Fibroblast of lung (primary cell): ENCODE data around the gene ERCC1.

ENCODE experiments used
- CTCF ChIP-seq, 2 donors: IDR thresholded peaks in 1 of 2; conservative IDR thresholded peaks in 1 of 2; 1 replicate in 1 of 2; 2 replicates in 1 of 2; pipeline ENCODE4 v1.5.1; 2011 to 2012; ENCODE audit warnings: low read length in 2 of 2, control low read depth in 1 of 2, inconsistent platforms in 1 of 2, low read depth in 1 of 2, mild to moderate bottlenecking in 1 of 2
- EZH2 ChIP-seq: IDR thresholded peaks from 2 replicates; pipeline ENCODE4 v1.5.1; 2012; ENCODE audit warnings: low read length, control low read depth, mild to moderate bottlenecking; ENCODE audit errors: missing control alignments

DNA sequence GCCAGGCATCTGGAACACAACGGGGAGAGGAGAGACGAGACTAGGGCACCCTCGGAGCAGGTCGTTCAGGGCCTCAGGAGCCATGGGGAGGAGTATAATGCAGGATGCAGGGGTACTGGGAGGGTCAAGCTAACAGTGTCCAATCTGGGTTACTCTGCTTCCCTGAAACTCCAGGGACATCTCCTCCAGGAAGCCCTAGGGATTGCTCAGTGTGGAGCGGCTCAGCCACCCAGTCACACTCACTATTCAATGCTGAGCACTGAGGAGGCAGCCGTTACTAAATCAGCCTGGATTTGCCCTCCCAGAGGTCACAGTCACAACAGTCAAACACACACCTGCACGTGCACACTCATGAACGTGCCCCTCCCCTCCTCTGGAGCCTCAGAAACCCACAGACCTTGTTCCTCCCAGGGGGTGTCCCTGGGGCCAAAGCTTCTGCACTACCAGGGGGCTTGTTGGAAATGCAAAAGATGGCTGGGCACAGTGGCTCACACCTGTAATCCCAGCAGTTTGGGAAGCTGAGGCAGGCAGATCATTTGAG, 37.2 kb upstream of the ERCC1 start:
- TF ChIP-seq CTCF (conservative IDR thresholded peaks at IDR 0.05 in 1 of 2, IDR thresholded peaks at IDR 0.05 in 1 of 2; ENCODE audit: low read depth in 1 of 2, low read length in 2 of 2) (no peak), EZH2 (no peak)
